Vagina (tissue), 2 donors: ENCODE measurements around the gene AKAP8L.

ENCODE experiments used
- POLR2A ChIP-seq, 2 donors: fragments of 450-650 bp; IDR thresholded peaks; one replicate each; pipeline ENCODE4 v1.6.1; 2017; ENCODE audit warnings: antibody characterized with exemption in 2 of 2, mild to moderate bottlenecking in 2 of 2, moderate library complexity in 2 of 2
- TF ChIP-seq, protein P1 (sequence below), 3 experiments: fragments of 450-650 bp in 2 of 3; fragments of 200-600 bp in 1 of 3; sonication (generic) in 1 of 3; IDR thresholded peaks; one replicate each; pipeline ENCODE4 v1.5.1; 2017 to 2019; ENCODE audit warnings: antibody characterized with exemption in 3 of 3, mild to moderate bottlenecking in 2 of 3, moderate library complexity in 2 of 3

DNA sequence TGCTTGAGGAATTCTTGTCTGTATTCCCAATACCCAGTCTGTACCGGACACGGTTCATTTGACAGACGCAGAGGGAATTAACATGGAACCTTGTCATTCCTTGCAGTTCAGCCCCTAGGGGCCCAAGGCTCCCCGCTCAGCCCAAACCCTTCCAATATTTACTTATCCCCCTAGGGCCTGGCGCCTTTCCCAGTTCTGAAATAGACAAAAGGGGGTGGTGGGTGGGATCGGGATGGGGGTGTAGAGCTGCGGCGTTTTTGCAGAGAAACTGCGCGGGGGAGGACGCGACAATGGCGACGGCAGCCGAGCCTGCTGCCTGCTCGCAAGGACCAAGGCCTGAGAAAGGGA, 583 bp downstream of the AKAP8L start:
- no peak for TF ChIP-seq POLR2A (IDR thresholded peaks at IDR 0.05)
- TF ChIP-seq, protein P1, sequence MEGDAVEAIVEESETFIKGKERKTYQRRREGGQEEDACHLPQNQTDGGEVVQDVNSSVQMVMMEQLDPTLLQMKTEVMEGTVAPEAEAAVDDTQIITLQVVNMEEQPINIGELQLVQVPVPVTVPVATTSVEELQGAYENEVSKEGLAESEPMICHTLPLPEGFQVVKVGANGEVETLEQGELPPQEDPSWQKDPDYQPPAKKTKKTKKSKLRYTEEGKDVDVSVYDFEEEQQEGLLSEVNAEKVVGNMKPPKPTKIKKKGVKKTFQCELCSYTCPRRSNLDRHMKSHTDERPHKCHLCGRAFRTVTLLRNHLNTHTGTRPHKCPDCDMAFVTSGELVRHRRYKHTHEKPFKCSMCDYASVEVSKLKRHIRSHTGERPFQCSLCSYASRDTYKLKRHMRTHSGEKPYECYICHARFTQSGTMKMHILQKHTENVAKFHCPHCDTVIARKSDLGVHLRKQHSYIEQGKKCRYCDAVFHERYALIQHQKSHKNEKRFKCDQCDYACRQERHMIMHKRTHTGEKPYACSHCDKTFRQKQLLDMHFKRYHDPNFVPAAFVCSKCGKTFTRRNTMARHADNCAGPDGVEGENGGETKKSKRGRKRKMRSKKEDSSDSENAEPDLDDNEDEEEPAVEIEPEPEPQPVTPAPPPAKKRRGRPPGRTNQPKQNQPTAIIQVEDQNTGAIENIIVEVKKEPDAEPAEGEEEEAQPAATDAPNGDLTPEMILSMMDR (IDR thresholded peaks at IDR 0.05) = no peak
